Nephron progenitor cell (in vitro differentiated cells): ENCODE results near the gene PRPF19.

ENCODE experiments used
- DNase-seq: peaks from one replicate; pipeline ENCODE4 v3.0.0; 2021
- H3K27ac Mint-ChIP-seq: 2 replicates; pipeline ENCODE4 v1.8.0; 2021; ENCODE audit warnings: mild to moderate bottlenecking, moderate library complexity, mixed read lengths
- H3K27me3 Mint-ChIP-seq: 2 replicates; pipeline ENCODE4 v1.8.0; 2021; ENCODE audit warnings: mild to moderate bottlenecking, low read depth, mixed read lengths; ENCODE audit not compliant: poor library complexity
- H3K36me3 Mint-ChIP-seq: 2 replicates; pipeline ENCODE4 v1.8.0; 2021; ENCODE audit warnings: low read depth, mixed read lengths
- H3K4me1 Mint-ChIP-seq: 2 replicates; pipeline ENCODE4 v1.8.0; 2021; ENCODE audit warnings: mixed read lengths
- H3K4me3 Mint-ChIP-seq: 2 replicates; pipeline ENCODE4 v1.8.0; 2021; ENCODE audit warnings: mild to moderate bottlenecking, moderate library complexity, mixed read lengths
- H3K9me3 Mint-ChIP-seq: 2 replicates; pipeline ENCODE4 v1.8.0; 2021; ENCODE audit warnings: mild to moderate bottlenecking, moderate library complexity, mixed read lengths
- TF ChIP-seq, protein P1 (sequence below): fragments of 200-600 bp; sonication (generic); IDR thresholded peaks from 2 replicates; pipeline ENCODE4 v1.5.0; 2021; ENCODE audit warnings: antibody characterized with exemption

PRPF19 gene

DNA sequence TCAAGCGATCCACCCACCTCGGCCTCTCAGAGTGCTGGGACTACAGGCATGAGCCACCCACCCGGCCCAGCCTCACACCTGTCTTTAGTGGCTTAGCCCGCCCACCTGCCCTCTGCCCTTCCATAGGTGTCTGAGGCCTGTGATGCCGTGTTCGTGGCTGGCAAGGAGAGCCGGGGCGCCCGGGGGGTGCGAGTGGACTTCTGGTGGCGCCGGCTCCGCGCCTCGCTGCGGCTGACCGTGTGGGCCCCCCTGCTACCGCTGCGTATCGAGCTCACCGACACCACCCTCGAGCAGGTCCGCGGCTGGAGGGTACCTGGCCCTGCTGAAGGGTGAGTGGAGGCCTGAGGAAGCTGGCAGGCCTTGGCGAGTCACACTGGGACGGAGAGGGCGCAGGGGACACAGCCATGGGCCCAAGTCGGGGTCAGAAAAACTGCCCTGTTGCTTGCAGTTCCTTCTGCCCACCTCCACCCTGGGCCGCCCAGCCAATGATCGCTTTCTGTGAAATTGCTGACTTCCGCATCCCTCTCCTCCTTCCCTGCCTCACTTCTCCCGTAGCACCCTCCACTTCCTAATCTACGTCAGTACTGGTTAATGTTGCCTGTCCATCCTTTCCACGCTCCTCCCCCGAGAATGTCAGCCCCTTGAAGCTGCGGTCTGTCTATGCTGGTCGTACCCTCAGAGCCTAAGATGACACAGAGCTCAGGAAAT lies 27.2 kb upstream of the PRPF19 start:
- Mint-ChIP-seq H3K27me3 (no peaks in the 10 kb centered on the region), H3K4me1 (peaks cover 26% of the 10 kb centered on the region), H3K4me3 (no peak overlapping the region), H3K36me3 (peaks cover 39% of the 10 kb centered on the region), H3K27ac (peak overlapping the region; percentile 89), H3K9me3 (no peaks in the 10 kb centered on the region)
- no peak for DNase-seq
- TF ChIP-seq, protein P1, sequence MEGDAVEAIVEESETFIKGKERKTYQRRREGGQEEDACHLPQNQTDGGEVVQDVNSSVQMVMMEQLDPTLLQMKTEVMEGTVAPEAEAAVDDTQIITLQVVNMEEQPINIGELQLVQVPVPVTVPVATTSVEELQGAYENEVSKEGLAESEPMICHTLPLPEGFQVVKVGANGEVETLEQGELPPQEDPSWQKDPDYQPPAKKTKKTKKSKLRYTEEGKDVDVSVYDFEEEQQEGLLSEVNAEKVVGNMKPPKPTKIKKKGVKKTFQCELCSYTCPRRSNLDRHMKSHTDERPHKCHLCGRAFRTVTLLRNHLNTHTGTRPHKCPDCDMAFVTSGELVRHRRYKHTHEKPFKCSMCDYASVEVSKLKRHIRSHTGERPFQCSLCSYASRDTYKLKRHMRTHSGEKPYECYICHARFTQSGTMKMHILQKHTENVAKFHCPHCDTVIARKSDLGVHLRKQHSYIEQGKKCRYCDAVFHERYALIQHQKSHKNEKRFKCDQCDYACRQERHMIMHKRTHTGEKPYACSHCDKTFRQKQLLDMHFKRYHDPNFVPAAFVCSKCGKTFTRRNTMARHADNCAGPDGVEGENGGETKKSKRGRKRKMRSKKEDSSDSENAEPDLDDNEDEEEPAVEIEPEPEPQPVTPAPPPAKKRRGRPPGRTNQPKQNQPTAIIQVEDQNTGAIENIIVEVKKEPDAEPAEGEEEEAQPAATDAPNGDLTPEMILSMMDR = no peak

GRCh38 chr11:60932605-60933356 lies 26.4 kb upstream of the PRPF19 start:
- no peaks in the 10 kb centered on the region for H3K27me3 Mint-ChIP-seq
- TF ChIP-seq, protein P1 = no peak
- peaks cover 45% of the 10 kb centered on the region for H3K36me3 Mint-ChIP-seq
- no peak overlapping the region for H3K27ac Mint-ChIP-seq
- DNase-seq = no peak
- H3K4me1 Mint-ChIP-seq = peaks cover 22% of the 10 kb centered on the region
- H3K9me3 Mint-ChIP-seq = no peaks in the 10 kb centered on the region
- H3K4me3 Mint-ChIP-seq = no peak overlapping the region

DNA sequence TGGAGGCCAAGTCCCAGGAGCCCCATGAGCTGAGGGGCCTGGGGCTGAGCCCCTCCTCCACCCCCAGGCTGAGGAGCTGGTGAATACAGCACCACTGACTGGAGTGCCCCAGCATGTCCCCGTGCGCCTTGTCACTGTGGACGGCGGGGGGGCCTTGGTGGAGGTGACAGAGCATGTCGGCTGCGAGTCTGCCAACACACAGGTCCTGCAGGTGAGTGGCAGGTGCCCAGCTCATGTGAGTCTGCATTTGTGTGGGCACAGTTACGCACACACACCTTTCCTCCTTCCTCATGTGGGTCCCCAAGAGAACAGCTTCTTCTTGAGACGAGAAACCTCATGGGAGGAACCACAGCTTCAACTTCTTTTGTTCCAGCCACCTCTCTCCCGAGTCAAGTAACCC lies 25.5 kb upstream of the PRPF19 start:
- Mint-ChIP-seq H3K4me3 (no peak overlapping the region), H3K27me3 (no peaks in the 10 kb centered on the region), H3K4me1 (peaks cover 22% of the 10 kb centered on the region), H3K9me3 (no peaks in the 10 kb centered on the region), H3K36me3 (peaks cover 51% of the 10 kb centered on the region), H3K27ac (no peak overlapping the region)
- no peak for DNase-seq
- TF ChIP-seq, protein P1 = no peak

DNA sequence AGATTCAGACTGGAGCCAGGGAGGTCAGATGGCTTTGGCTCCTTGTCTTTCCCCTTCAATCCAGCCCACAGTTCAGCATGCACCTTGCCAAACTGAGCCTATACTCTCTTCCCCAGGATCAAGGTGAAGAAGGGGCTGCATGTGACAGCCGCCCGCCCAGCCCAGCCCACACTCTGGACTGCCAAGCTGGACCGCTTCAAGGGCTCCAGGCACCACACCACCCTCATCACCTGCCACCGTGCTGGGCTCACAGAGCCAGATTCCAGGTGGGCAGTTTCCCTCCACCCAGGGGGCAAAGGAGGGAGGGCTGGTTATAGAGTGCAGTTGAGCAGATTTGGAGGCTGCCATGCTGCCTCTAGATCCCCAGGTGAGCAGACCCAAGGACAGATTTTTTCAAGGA lies 24.0 kb upstream of the PRPF19 start:
- peaks cover 59% of the 10 kb centered on the region for H3K36me3 Mint-ChIP-seq

GRCh38 chr11:60929764-60930163 lies 23.4 kb upstream of the PRPF19 start:
- H3K36me3 Mint-ChIP-seq = peaks cover 58% of the 10 kb centered on the region
- no peak for DNase-seq
- H3K27me3 Mint-ChIP-seq = no peaks in the 10 kb centered on the region
- no peak overlapping the region for H3K4me3 Mint-ChIP-seq
- TF ChIP-seq, protein P1 = no peak
- H3K9me3 Mint-ChIP-seq = no peaks in the 10 kb centered on the region
- peak overlapping the region; percentile 6 for H3K27ac Mint-ChIP-seq
- H3K4me1 Mint-ChIP-seq = peaks cover 40% of the 10 kb centered on the region

More for the DNA sequence above, 24.0 kb upstream of the PRPF19 start:
- no peak overlapping the region for H3K4me3 Mint-ChIP-seq
- no peak for DNase-seq
- H3K27me3 Mint-ChIP-seq = no peaks in the 10 kb centered on the region
- H3K27ac Mint-ChIP-seq = peak overlapping the region; percentile 69
- H3K9me3 Mint-ChIP-seq = no peaks in the 10 kb centered on the region
- H3K4me1 Mint-ChIP-seq = peaks cover 36% of the 10 kb centered on the region
- TF ChIP-seq, protein P1 = no peak
